Muscle of leg (tissue), 11 donors: Measurements from ENCODE around the gene NUP107. TPM values are rescaled to one million over a fixed set of nuclear protein-coding genes. Genes with fewer than 3 reads are reported as not detected.

Experiments
- DNase-seq: peaks from one replicate; pipeline ENCODE4 v3.0.0; 2013
- H3K27ac ChIP-seq: one replicate; pipeline ENCODE4 v1.5.1; 2013; ENCODE audit warnings: mild to moderate bottlenecking, low read length, control low read depth
- H3K27me3 ChIP-seq: one replicate; pipeline ENCODE4 v1.6.1; 2013; ENCODE audit warnings: low read length; ENCODE audit not compliant: control insufficient read depth, insufficient read depth
- H3K36me3 ChIP-seq: one replicate; pipeline ENCODE4 v1.6.1; 2013; ENCODE audit warnings: low read length; ENCODE audit not compliant: control insufficient read depth, insufficient read depth
- H3K4me1 ChIP-seq: one replicate; pipeline ENCODE4 v1.6.1; 2013; ENCODE audit warnings: low read length; ENCODE audit not compliant: control insufficient read depth, insufficient read depth
- H3K4me3 ChIP-seq: one replicate; pipeline ENCODE4 v1.5.1; 2013; ENCODE audit warnings: low read length, control low read depth
- H3K9me3 ChIP-seq: replicated peaks from 2 replicates; pipeline ENCODE4 v1.6.1; 2013; ENCODE audit warnings: low read depth, low read length; ENCODE audit not compliant: control insufficient read depth
- WGBS: methylation state at CpG from one replicate; pipeline ENCODE4 v1.1.5; 2013; ENCODE audit warnings: missing lambda C conversion rate; ENCODE audit not compliant: insufficient coverage; 5-methylcytosine and 5-hydroxymethylcytosine counted together
- polyA plus RNA-seq, 8 donors: library from polyadenylated mRNA; unstranded; fragments of 120-200 nt; gene quantifications; one replicate each; pipeline versions ENCODE4 v1.2.1 to v1.2.3, GENCODE V29; 2013; ENCODE audit warnings: inconsistent platforms in 1 of 8, low replicate concordance in 1 of 8; ENCODE audit not compliant: insufficient read length in 8 of 8, insufficient read depth in 1 of 8
- total RNA-seq: library from RNA; stranded (reverse); fragments of 120-200 nt; gene quantifications from one replicate; pipeline ENCODE4 v1.2.4, GENCODE V29; 2013

Gene NUP107
- total and polyA plus RNA-seq, 9 donors, result 35.3 to 50.2 (median 43.9) TPM

GRCh38 chr12:68755536-68756243 is 68.9 kb downstream of the NUP107 start:
- no peak overlapping the region for H3K4me3 ChIP-seq
- no CpG with 5 or more reads among the region's 4 CpGs for WGBS
- DNase-seq, result no peak
- no peaks in the 10 kb centered on the region for H3K27me3 ChIP-seq
- H3K4me1 ChIP-seq, result peaks cover under 1% of the 10 kb centered on the region
- H3K36me3 ChIP-seq, result peaks cover 36% of the 10 kb centered on the region
- H3K27ac ChIP-seq, result no peak overlapping the region
- H3K9me3 ChIP-seq, result no peaks in the 10 kb centered on the region

GRCh38 chr12:68759852-68760251 is 73.1 kb downstream of the NUP107 start:
- DNase-seq, result no peak
- 87% methylated on average over 3 of the region's 5 CpGs for WGBS
- Histone ChIP-seq H3K4me3 (no peak overlapping the region), H3K27me3 (no peaks in the 10 kb centered on the region), H3K9me3 (no peaks in the 10 kb centered on the region), H3K4me1 (peaks cover 4% of the 10 kb centered on the region), H3K27ac (no peak overlapping the region), H3K36me3 (peaks cover 46% of the 10 kb centered on the region)

GRCh38 chr12:68760806-68761441 is 74.1 kb downstream of the NUP107 start:
- DNase-seq, result no peak
- 94% methylated on average over 5 of the region's 7 CpGs for WGBS
- Histone ChIP-seq H3K36me3 (peaks cover 37% of the 10 kb centered on the region), H3K27me3 (no peaks in the 10 kb centered on the region), H3K9me3 (no peaks in the 10 kb centered on the region), H3K4me1 (peaks cover 4% of the 10 kb centered on the region), H3K27ac (no peak overlapping the region), H3K4me3 (no peak overlapping the region)

GRCh38 chr12:68761442-68761812 is 74.6 kb downstream of the NUP107 start:
- 95% methylated on average over 2 of the region's 3 CpGs for whole genome bisulfite sequencing

GRCh38 chr12:68761901-68762630 is 75.3 kb downstream of the NUP107 start:
- Histone ChIP-seq H3K4me3 (no peak overlapping the region), H3K36me3 (peaks cover 37% of the 10 kb centered on the region)
- 90% methylated on average over 7 of the region's 8 CpGs for WGBS

More at GRCh38 chr12:68761442-68761812, 74.6 kb downstream of the NUP107 start:
- Histone ChIP-seq H3K9me3 (no peaks in the 10 kb centered on the region), H3K27me3 (no peaks in the 10 kb centered on the region), H3K4me3 (no peak overlapping the region), H3K4me1 (peaks cover 4% of the 10 kb centered on the region), H3K27ac (no peak overlapping the region), H3K36me3 (peaks cover 34% of the 10 kb centered on the region)
- no peak for DNase-seq

GRCh38 chr12:68762691-68763090 is 75.9 kb downstream of the NUP107 start:
- peaks cover 33% of the 10 kb centered on the region for H3K36me3 ChIP-seq
- no peaks in the 10 kb centered on the region for H3K27me3 ChIP-seq
- H3K9me3 ChIP-seq, result no peaks in the 10 kb centered on the region
- DNase-seq, result no peak
- WGBS, result 80% methylated on average over 2 of the region's 3 CpGs
- no peak overlapping the region for H3K27ac ChIP-seq
- peaks cover 4% of the 10 kb centered on the region for H3K4me1 ChIP-seq
- no peak overlapping the region for H3K4me3 ChIP-seq

More at GRCh38 chr12:68761901-68762630, 75.3 kb downstream of the NUP107 start:
- H3K4me1 ChIP-seq, result peaks cover 4% of the 10 kb centered on the region
- no peaks in the 10 kb centered on the region for H3K9me3 ChIP-seq
- no peaks in the 10 kb centered on the region for H3K27me3 ChIP-seq
- H3K27ac ChIP-seq, result no peak overlapping the region
- no peak for DNase-seq

- peaks cover 27% of the 10 kb centered on the region for H3K36me3 ChIP-seq
- WGBS, result no CpG with 5 or more reads among the region's 1 CpG
Observed at GRCh38 chr12:68765696-68766095, 78.9 kb downstream of the NUP107 start.

GRCh38 chr12:68766646-68767045 is 79.9 kb downstream of the NUP107 start:
- no peak for DNase-seq
- H3K36me3 ChIP-seq, result peaks cover 18% of the 10 kb centered on the region
- WGBS, result no CpG with 5 or more reads among the region's 2 CpGs
- H3K27ac ChIP-seq, result no peak overlapping the region
- no peak overlapping the region for H3K4me3 ChIP-seq
- H3K4me1 ChIP-seq, result no peaks in the 10 kb centered on the region
- H3K27me3 ChIP-seq, result no peaks in the 10 kb centered on the region
- H3K9me3 ChIP-seq, result no peaks in the 10 kb centered on the region

More at GRCh38 chr12:68765696-68766095, 78.9 kb downstream of the NUP107 start:
- no peak overlapping the region for H3K4me3 ChIP-seq
- DNase-seq, result no peak
- H3K27me3 ChIP-seq, result no peaks in the 10 kb centered on the region
- H3K9me3 ChIP-seq, result no peaks in the 10 kb centered on the region
- no peak overlapping the region for H3K27ac ChIP-seq
- H3K4me1 ChIP-seq, result peaks cover 4% of the 10 kb centered on the region

- Histone ChIP-seq H3K27ac (no peak overlapping the region), H3K27me3 (no peaks in the 10 kb centered on the region), H3K9me3 (no peaks in the 10 kb centered on the region), H3K4me1 (no peaks in the 10 kb centered on the region), H3K4me3 (no peak overlapping the region), H3K36me3 (peaks cover 14% of the 10 kb centered on the region)
- WGBS, result 76% methylated on average over 3 of the region's 7 CpGs
- DNase-seq, result no peak
Observed at GRCh38 chr12:68767191-68767590, 80.4 kb downstream of the NUP107 start.

- no CpG with 5 or more reads among the region's 4 CpGs for WGBS
- no peak for DNase-seq
- no peaks in the 10 kb centered on the region for H3K27me3 ChIP-seq
- H3K27ac ChIP-seq, result no peak overlapping the region
- no peak overlapping the region for H3K4me3 ChIP-seq
- no peaks in the 10 kb centered on the region for H3K9me3 ChIP-seq
- no peaks in the 10 kb centered on the region for H3K4me1 ChIP-seq
- peaks cover 12% of the 10 kb centered on the region for H3K36me3 ChIP-seq
Observed at GRCh38 chr12:68768431-68768939, 81.7 kb downstream of the NUP107 start.
